H1 (cell line): ENCODE results near the gene MPZL3. TPM values are rescaled to one million over a fixed set of nuclear protein-coding genes. Genes with fewer than 3 reads are reported as not detected.

Experiments
- CTCF ChIA-PET: fragments of 300-600 bp; sonication (Branson Sonifier 250); formaldehyde crosslinking; loops from one replicate; lab custom pipeline; 2021; ENCODE audit not compliant: partially characterized antibody; lab: Charles Lee
- POLR2A ChIA-PET: fragments of 300-600 bp; sonication (Branson Sonifier 250); formaldehyde crosslinking; loops from one replicate; lab custom pipeline; 2021; ENCODE audit warnings: inconsistent platforms; ENCODE audit not compliant: partially characterized antibody; lab: Charles Lee
- DNase-seq, 2 experiments: peaks; one replicate each; pipeline versions ENCODE4 v3.0.0 to v3.0.0-alpha.2; 2010 to 2022; ENCODE audit warnings: low spot score in 2 of 2, low read depth in 1 of 2, mixed read lengths in 1 of 2
- FAIRE-seq: peaks from 2 replicates; lab custom pipeline; 2011; peaks lifted over from hg19 to GRCh38; lab: Jason Lieb, UNC
- H2AFZ ChIP-seq: 2 replicates; pipeline ENCODE4 v1.8.1; 2012; ENCODE audit warnings: low read length, inconsistent platforms
- H2AK5ac ChIP-seq: 2 replicates; pipeline ENCODE4 v1.6.1; 2013; ENCODE audit warnings: low read depth, low read length
- H2BK120ac ChIP-seq: replicated peaks from 2 replicates; pipeline ENCODE3; 2013; ENCODE audit warnings: low read depth, low read length, inconsistent platforms
- H2BK12ac ChIP-seq: 2 replicates; pipeline ENCODE4 v1.6.1; 2013; ENCODE audit warnings: low read depth, low read length
- H2BK15ac ChIP-seq: 2 replicates; pipeline ENCODE4 v1.6.1; 2013; ENCODE audit warnings: low read length
- H2BK20ac ChIP-seq: 2 replicates; pipeline ENCODE4 v1.6.1; 2013; ENCODE audit warnings: low read length
- H2BK5ac ChIP-seq: 2 replicates; pipeline ENCODE4 v1.6.1; 2013; ENCODE audit warnings: low read depth, low read length
- H3K14ac ChIP-seq: 2 replicates; pipeline ENCODE4 v1.6.1; 2013; ENCODE audit warnings: inconsistent platforms; ENCODE audit not compliant: insufficient read length
- H3K18ac ChIP-seq: 2 replicates; pipeline ENCODE4 v1.6.1; 2013; ENCODE audit warnings: low read length; ENCODE audit errors: extremely low read depth
- H3K23ac ChIP-seq: 2 replicates; pipeline ENCODE4 v1.6.1; 2013; ENCODE audit warnings: inconsistent platforms; ENCODE audit not compliant: insufficient read length
- H3K23me2 ChIP-seq: 2 replicates; pipeline ENCODE4 v1.6.1; 2013; ENCODE audit warnings: low read depth, low read length
- H3K27ac ChIP-seq: 2 replicates; pipeline ENCODE4 v1.6.1; 2011; ENCODE audit warnings: low read depth, low read length, inconsistent platforms
- H3K27me3 ChIP-seq, 4 experiments: replicated peaks in 1 of 4; 1 replicate in 1 of 4; 2 replicates in 3 of 4; pipeline versions ENCODE4 v1.6.1 to v1.8.1; 2011 to 2013; ENCODE audit warnings: low read length in 3 of 4, mild to moderate bottlenecking in 3 of 4, inconsistent platforms in 2 of 4, mixed read lengths in 2 of 4, moderate library complexity in 1 of 4; ENCODE audit not compliant: control insufficient read depth in 3 of 4, insufficient read depth in 3 of 4; ENCODE audit errors: extremely low read depth in 1 of 4
- H3K36me3 ChIP-seq, 4 experiments: 2 replicates each; pipeline versions ENCODE4 v1.6.1 to v1.8.1; 2011 to 2013; ENCODE audit warnings: mild to moderate bottlenecking in 4 of 4, low read length in 3 of 4, moderate library complexity in 2 of 4, control low read depth in 1 of 4, inconsistent platforms in 1 of 4; ENCODE audit not compliant: insufficient read depth in 4 of 4, control insufficient read depth in 2 of 4
- H3K4ac ChIP-seq: replicated peaks from 2 replicates; pipeline ENCODE3; 2013; ENCODE audit warnings: low read length, low read depth, mixed read lengths, inconsistent platforms; ENCODE audit not compliant: insufficient read length
- H3K4me1 ChIP-seq, 4 experiments: replicated peaks in 1 of 4; 1 replicate in 1 of 4; 2 replicates in 3 of 4; pipeline versions ENCODE4 v1.6.1 to v1.8.1; 2011 to 2013; ENCODE audit warnings: low read length in 3 of 4, inconsistent platforms in 2 of 4, mixed read lengths in 1 of 4; ENCODE audit not compliant: insufficient read depth in 4 of 4, control insufficient read depth in 3 of 4
- H3K4me2 ChIP-seq, 2 experiments: 2 replicates each; pipeline versions ENCODE4 v1.6.1 to v1.8.1; 2011 to 2013; ENCODE audit warnings: low read depth in 2 of 2, low read length in 2 of 2, control low read depth in 1 of 2, inconsistent platforms in 1 of 2, mild to moderate bottlenecking in 1 of 2; ENCODE audit not compliant: insufficient read depth in 1 of 2
- H3K4me3 ChIP-seq, 4 experiments: fragments of 200-600, 300-600 bp in 1 of 4; sonication (generic), shearing (Covaris generic), sonication (Bioruptor Twin) in 1 of 4; 2 replicates each; pipeline versions ENCODE4 v1.5.1 to v1.8.1; 2011 to 2016; ENCODE audit warnings: low read length in 4 of 4, low read depth in 3 of 4, control low read depth in 2 of 4, inconsistent platforms in 2 of 4, mild to moderate bottlenecking in 2 of 4, mixed read lengths in 1 of 4, moderate library complexity in 1 of 4; ENCODE audit not compliant: insufficient read depth in 2 of 4; ENCODE audit errors: extremely low read depth in 1 of 4
- H3K56ac ChIP-seq: replicated peaks from 2 replicates; pipeline ENCODE3; 2013; ENCODE audit warnings: low read depth, mild to moderate bottlenecking, mixed read lengths, low read length, inconsistent platforms; ENCODE audit not compliant: insufficient read length
- H3K79me1 ChIP-seq: 2 replicates; pipeline ENCODE4 v1.6.1; 2013; ENCODE audit warnings: low read depth, low read length, control low read depth
- H3K79me2 ChIP-seq, 2 experiments: 2 replicates each; pipeline versions ENCODE4 v1.6.1 to v1.8.1; 2012 to 2013; ENCODE audit warnings: low read length in 2 of 2, mild to moderate bottlenecking in 2 of 2, inconsistent platforms in 1 of 2; ENCODE audit not compliant: insufficient read depth in 2 of 2, control insufficient read depth in 1 of 2
- H3K9ac ChIP-seq, 4 experiments: replicated peaks in 1 of 4; 1 replicate in 1 of 4; 2 replicates in 3 of 4; pipeline versions ENCODE4 v1.6.1 to v1.8.1; 2011 to 2013; ENCODE audit warnings: low read depth in 3 of 4, low read length in 3 of 4, control low read depth in 2 of 4, mild to moderate bottlenecking in 2 of 4, moderate library complexity in 2 of 4, inconsistent platforms in 1 of 4; ENCODE audit errors: extremely low read depth in 1 of 4
- H3K9me3 ChIP-seq, 2 experiments: 2 replicates each; pipeline versions ENCODE4 v1.6.1 to v1.8.1; 2012 to 2013; ENCODE audit warnings: mild to moderate bottlenecking in 2 of 2, moderate library complexity in 2 of 2, control low read depth in 1 of 2, inconsistent platforms in 1 of 2, low read depth in 1 of 2, low read length in 1 of 2, mixed read lengths in 1 of 2; ENCODE audit not compliant: insufficient read depth in 2 of 2
- H4K20me1 ChIP-seq, 2 experiments: replicated peaks in 1 of 2; 2 replicates each; pipeline versions ENCODE3 to v1.8.1; 2011 to 2013; ENCODE audit warnings: inconsistent platforms in 2 of 2, low read length in 2 of 2, mild to moderate bottlenecking in 1 of 2; ENCODE audit not compliant: insufficient read depth in 2 of 2, control insufficient read depth in 1 of 2
- H4K5ac ChIP-seq: 2 replicates; pipeline ENCODE4 v1.6.1; 2013; ENCODE audit warnings: low read length, low read depth, mixed read lengths, inconsistent platforms; ENCODE audit not compliant: insufficient read length
- H4K8ac ChIP-seq: 2 replicates; pipeline ENCODE4 v1.8.0; 2013; ENCODE audit warnings: mild to moderate bottlenecking, moderate library complexity, low read length, inconsistent platforms; ENCODE audit not compliant: insufficient read depth; ENCODE audit errors: extremely low read depth
- H4K91ac ChIP-seq: replicated peaks from 2 replicates; pipeline ENCODE3; 2013; ENCODE audit warnings: low read length, mixed read lengths, inconsistent platforms; ENCODE audit not compliant: insufficient read length
- CEBPB ChIP-seq: IDR thresholded peaks from 2 replicates; pipeline ENCODE4 v1.6.1; 2012; ENCODE audit warnings: low read depth, low read length
- CHD2 ChIP-seq: IDR thresholded peaks from 2 replicates; pipeline ENCODE4 v1.6.1; 2012; ENCODE audit warnings: low read length, improper control_type of control experiment
- EGR1 ChIP-seq: IDR thresholded peaks from 2 replicates; pipeline ENCODE4 v1.6.1; 2011; ENCODE audit warnings: low read depth, low read length, borderline replicate concordance
- GTF2F1 ChIP-seq: IDR thresholded peaks from 2 replicates; pipeline ENCODE4 v1.6.1; 2012; ENCODE audit warnings: low read depth, low read length, improper control_type of control experiment, borderline replicate concordance
- HDAC6 ChIP-seq: IDR thresholded peaks from one replicate; pipeline ENCODE4 v1.7.1; 2012; ENCODE audit warnings: low read depth, mild to moderate bottlenecking, inconsistent platforms, low read length, moderate library complexity
- JUND ChIP-seq: IDR thresholded peaks from 2 replicates; pipeline ENCODE4 v1.6.1; 2011; ENCODE audit warnings: mild to moderate bottlenecking, improper control_type of control experiment, low read length
- NANOG ChIP-seq: IDR thresholded peaks from 2 replicates; pipeline ENCODE4 v1.6.1; 2011; ENCODE audit warnings: low read length, low read depth, mild to moderate bottlenecking, inconsistent platforms; ENCODE audit not compliant: insufficient read depth, poor library complexity, severe bottlenecking
- RFX5 ChIP-seq: IDR thresholded peaks from 2 replicates; pipeline ENCODE4 v1.6.1; 2011; ENCODE audit warnings: low read depth, low read length, improper control_type of control experiment, borderline replicate concordance
- RNF2 ChIP-seq: fragments of 200-900, 300-1000 bp; sonication (generic); IDR thresholded peaks from 2 replicates; pipeline ENCODE4 v1.7.1; 2016; ENCODE audit warnings: borderline replicate concordance, low read depth, mild to moderate bottlenecking, antibody characterized with exemption, low read length; ENCODE audit not compliant: poor library complexity, severe bottlenecking; ENCODE audit errors: missing control alignments
- SAP30 ChIP-seq: fragments of 300-600 bp; sonication (generic); IDR thresholded peaks from 2 replicates; pipeline ENCODE4 v1.7.1; 2012; ENCODE audit warnings: low read length, moderate library complexity, mild to moderate bottlenecking, inconsistent platforms; ENCODE audit not compliant: insufficient read depth, insufficient replicate concordance
- WGBS, 2 experiments: shearing (Covaris generic) in 1 of 2; methylation state at CpG; one replicate each; pipeline versions ENCODE4 v1.1.6 to v1.1.7; 2013 to 2015; ENCODE audit warnings: low lambda C conversion rate in 2 of 2, mixed read lengths in 2 of 2, inconsistent platforms in 1 of 2, low coverage in 1 of 2, missing lambda C conversion rate in 1 of 2; ENCODE audit not compliant: insufficient replicate concordance in 2 of 2, insufficient coverage in 1 of 2, insufficient read length in 1 of 2; ENCODE audit errors: extremely low coverage in 1 of 2, missing lambda C conversion rate in 1 of 2; 5-methylcytosine and 5-hydroxymethylcytosine counted together
- polyA plus RNA-seq, 7 experiments: library from polyadenylated mRNA; depleted of rRNA in 3 of 7; stranded (reverse) in 5 of 7; unstranded in 2 of 7; fragments of >200 nt in 5 of 7; fragments of 200-250 nt in 2 of 7; gene quantifications; 1 replicate in 5 of 7; 2 replicates in 1 of 7; 4 replicates in 1 of 7; pipeline versions ENCODE4 v1.2.1 to v1.2.3, GENCODE V29; 2011 to 2013; ENCODE audit warnings: missing spikeins in 2 of 7, mixed read lengths in 2 of 7
- total RNA-seq: library from RNA; stranded (reverse); fragmentation: NEBNext Ultra II Directional; extraction: Animal tissue kit (Norgen Biotek cat#: 25700); gene quantifications from 2 replicates; pipeline ENCODE4 v1.2.1, GENCODE V29; 2021
- TF ChIP-seq, protein P1 (sequence below): IDR thresholded peaks from 2 replicates; pipeline ENCODE4 v1.6.1; 2012; ENCODE audit warnings: inconsistent platforms

The MPZL3 gene
- total and polyA plus RNA-seq, 2 of the 8 experiments (the other 6 are each of a cell fraction or from before 2014, with no cell fraction given) = 1.1 to 3.9 TPM

GRCh38 chr11:118283037-118283636 is 31.0 kb upstream of the MPZL3 start:
- Histone ChIP-seq H3K36me3 (no peaks in the 10 kb centered on the region), H3K79me2 (no peaks in the 10 kb centered on the region), H2BK5ac (no peak overlapping the region), H3K4ac (no peak overlapping the region), H3K18ac (no peak overlapping the region), H3K9ac (no peak overlapping the region), H3K14ac (no peak overlapping the region), H3K27me3 (no peaks in the 10 kb centered on the region), H3K27ac (no peak overlapping the region), H2AFZ (no peak overlapping the region), H3K4me3 (no peak overlapping the region), H2BK20ac (no peak overlapping the region), H3K23ac (no peak overlapping the region), H3K4me2 (no peak overlapping the region), H3K23me2 (no peaks in the 10 kb centered on the region), H4K5ac (no peak overlapping the region), H3K79me1 (no peaks in the 10 kb centered on the region), H4K91ac (no peak overlapping the region), H3K56ac (no peak overlapping the region), H2BK12ac (no peak overlapping the region), H2BK120ac (no peak overlapping the region), H4K20me1 (no peaks in the 10 kb centered on the region), H3K9me3 (no peaks in the 10 kb centered on the region), H4K8ac (no peak overlapping the region), H3K4me1 (no peaks in the 10 kb centered on the region), H2BK15ac (no peak overlapping the region), H2AK5ac (no peak overlapping the region)
- ChIA-PET POLR2A (no interaction called here), CTCF (interaction anchor here (0.7 to 4.5 kb wide), 8 partner anchors 8 to 267 kb away, joined by 3 to 29 read pairs (median 6); no protein-coding TSS in a partner anchor)
- FAIRE-seq (no peak), DNase-seq (no peak)
- TF ChIP-seq SAP30 (no peak), HDAC6 (no peak), CHD2 (no peak), GTF2F1 (no peak), EGR1 (no peak), RFX5 (no peak), JUND (no peak), RNF2 (no peak), NANOG (no peak), CEBPB (no peak)
- TF ChIP-seq, protein P1, sequence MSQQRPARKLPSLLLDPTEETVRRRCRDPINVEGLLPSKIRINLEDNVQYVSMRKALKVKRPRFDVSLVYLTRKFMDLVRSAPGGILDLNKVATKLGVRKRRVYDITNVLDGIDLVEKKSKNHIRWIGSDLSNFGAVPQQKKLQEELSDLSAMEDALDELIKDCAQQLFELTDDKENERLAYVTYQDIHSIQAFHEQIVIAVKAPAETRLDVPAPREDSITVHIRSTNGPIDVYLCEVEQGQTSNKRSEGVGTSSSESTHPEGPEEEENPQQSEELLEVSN = no peak
- WGBS, 2 experiments = 78% methylated on average over 5 of the region's 5 CpGs; no CpG with 5 or more reads in 1 of the 2 experiments
